Left ventricle myocardium inferior (tissue), 1 donor: ENCODE measurements around the gene MAGEA6. TPM values are rescaled to one million over a fixed set of nuclear protein-coding genes. Genes with fewer than 3 reads are reported as not detected.
"Not testable (repeated sequence)": the region's sequence is repeated elsewhere in the genome, so short reads cannot be mapped to it uniquely, and the experiment has no call there.

Experiments
- DNase-seq: peaks from one replicate; pipeline ENCODE4 v3.0.0-alpha.2; 2020
- H3K27ac ChIP-seq: fragments of 200-600 bp; replicated peaks from 2 replicates; pipeline ENCODE4 v1.8.0; 2021
- H3K27me3 ChIP-seq: fragments of 200-600 bp; 2 replicates; pipeline ENCODE4 v1.8.0; 2021; ENCODE audit warnings: low read depth
- H3K36me3 ChIP-seq: fragments of 200-600 bp; 2 replicates; pipeline ENCODE4 v1.8.0; 2021
- H3K4me1 ChIP-seq: fragments of 200-600 bp; 2 replicates; pipeline ENCODE4 v1.8.0; 2021
- H3K4me3 ChIP-seq: fragments of 200-600 bp; 2 replicates; pipeline ENCODE4 v1.8.0; 2021; ENCODE audit warnings: mild to moderate bottlenecking, moderate library complexity
- H3K9me3 ChIP-seq: fragments of 200-600 bp; replicated peaks from 2 replicates; pipeline ENCODE4 v1.8.0; 2021
- intact Hi-C: fragments of 100-400 bp; cut with micrococcal nuclease; formaldehyde crosslinking; loops from one replicate; pipeline ENCODE4 v1.11.0; 2022
- total RNA-seq: library from RNA; stranded (reverse); fragmentation: NEBNext Ultra II Directional; extraction: Animal tissue kit (Norgen Biotek cat#: 25700); gene quantifications from one replicate; pipeline ENCODE4 v1.2.1, GENCODE V29; 2021
- TF ChIP-seq, protein P1 (sequence below): fragments of 200-600 bp; IDR thresholded peaks from 2 replicates; pipeline ENCODE4 v1.8.0; 2021; ENCODE audit warnings: antibody characterized with exemption, mild to moderate bottlenecking, borderline replicate concordance
- donor health status: DM: no; HTN: yes; CAD: no; lungs with severe emphysema.

Gene MAGEA6
- total RNA-seq, 1 donor from 2014 or later = not detected

DNA sequence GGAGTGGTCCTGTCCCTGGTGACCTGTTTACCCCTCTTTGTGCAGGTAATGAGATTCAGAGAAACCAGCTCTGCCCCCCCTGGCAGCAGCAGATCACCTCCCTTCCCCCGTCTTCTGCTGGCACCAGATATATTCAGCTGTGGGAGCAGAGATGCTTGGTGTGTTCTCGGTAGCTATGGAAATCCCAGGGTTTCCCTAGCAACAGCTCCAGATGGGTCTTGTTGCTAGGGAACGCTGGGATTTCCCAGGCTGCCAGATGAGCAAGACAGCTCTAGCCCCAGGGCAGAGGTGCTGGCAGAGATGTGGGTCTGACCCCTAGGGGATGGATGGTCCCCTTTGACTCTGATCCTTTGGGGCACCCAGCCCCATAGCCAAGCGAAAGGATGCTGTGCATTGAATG is 40.9 kb upstream of the MAGEA6 start:
- TF ChIP-seq, protein P1, sequence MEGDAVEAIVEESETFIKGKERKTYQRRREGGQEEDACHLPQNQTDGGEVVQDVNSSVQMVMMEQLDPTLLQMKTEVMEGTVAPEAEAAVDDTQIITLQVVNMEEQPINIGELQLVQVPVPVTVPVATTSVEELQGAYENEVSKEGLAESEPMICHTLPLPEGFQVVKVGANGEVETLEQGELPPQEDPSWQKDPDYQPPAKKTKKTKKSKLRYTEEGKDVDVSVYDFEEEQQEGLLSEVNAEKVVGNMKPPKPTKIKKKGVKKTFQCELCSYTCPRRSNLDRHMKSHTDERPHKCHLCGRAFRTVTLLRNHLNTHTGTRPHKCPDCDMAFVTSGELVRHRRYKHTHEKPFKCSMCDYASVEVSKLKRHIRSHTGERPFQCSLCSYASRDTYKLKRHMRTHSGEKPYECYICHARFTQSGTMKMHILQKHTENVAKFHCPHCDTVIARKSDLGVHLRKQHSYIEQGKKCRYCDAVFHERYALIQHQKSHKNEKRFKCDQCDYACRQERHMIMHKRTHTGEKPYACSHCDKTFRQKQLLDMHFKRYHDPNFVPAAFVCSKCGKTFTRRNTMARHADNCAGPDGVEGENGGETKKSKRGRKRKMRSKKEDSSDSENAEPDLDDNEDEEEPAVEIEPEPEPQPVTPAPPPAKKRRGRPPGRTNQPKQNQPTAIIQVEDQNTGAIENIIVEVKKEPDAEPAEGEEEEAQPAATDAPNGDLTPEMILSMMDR = no peak
- intact Hi-C loops = no loop called here
- Histone ChIP-seq H3K27me3 (no peaks in the 10 kb centered on the region), H3K9me3 (no peaks in the 10 kb centered on the region), H3K36me3 (no peaks in the 10 kb centered on the region), H3K27ac (no peak overlapping the region), H3K4me3 (no peak overlapping the region), H3K4me1 (no peaks in the 10 kb centered on the region)
- DNase-seq = no peak

- H3K27me3 ChIP-seq = no peaks in the 10 kb centered on the region
- no peak for DNase-seq
- intact Hi-C loops = no loop called here
- H3K9me3 ChIP-seq = no peaks in the 10 kb centered on the region
- no peaks in the 10 kb centered on the region for H3K36me3 ChIP-seq
- no peak overlapping the region for H3K4me3 ChIP-seq
- TF ChIP-seq, protein P1 = no peak
- H3K27ac ChIP-seq = no peak overlapping the region
- no peaks in the 10 kb centered on the region for H3K4me1 ChIP-seq
Measured at GRCh38 chrX:152806035-152806434, 36.5 kb upstream of the MAGEA6 start.

DNA sequence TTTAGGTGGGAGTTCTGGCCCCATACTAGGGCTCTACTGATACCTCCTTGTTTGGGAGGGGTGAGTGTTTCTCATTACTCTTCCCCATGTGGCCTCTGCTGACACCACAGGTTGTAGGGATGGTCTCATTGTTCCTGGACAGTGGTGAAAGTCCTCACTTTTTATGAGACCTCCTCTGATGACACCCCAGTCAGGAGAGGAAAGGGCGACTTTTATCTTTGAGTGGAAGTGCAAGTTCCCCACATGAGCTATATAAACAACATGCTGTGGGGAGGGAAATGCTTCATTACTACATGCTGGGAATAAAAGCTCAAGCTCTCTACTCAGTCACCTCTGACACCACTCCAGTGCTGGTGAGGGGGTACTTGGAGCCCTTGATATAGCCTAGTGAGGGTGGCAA is 29.5 kb upstream of the MAGEA6 start:
- DNase-seq = no peak
- TF ChIP-seq, protein P1 = no peak
- Histone ChIP-seq H3K27ac (no peak overlapping the region), H3K27me3 (no peaks in the 10 kb centered on the region), H3K9me3 (no peaks in the 10 kb centered on the region), H3K4me1 (no peaks in the 10 kb centered on the region), H3K36me3 (no peaks in the 10 kb centered on the region), H3K4me3 (no peak overlapping the region)
- intact Hi-C loops = no loop called here

DNA sequence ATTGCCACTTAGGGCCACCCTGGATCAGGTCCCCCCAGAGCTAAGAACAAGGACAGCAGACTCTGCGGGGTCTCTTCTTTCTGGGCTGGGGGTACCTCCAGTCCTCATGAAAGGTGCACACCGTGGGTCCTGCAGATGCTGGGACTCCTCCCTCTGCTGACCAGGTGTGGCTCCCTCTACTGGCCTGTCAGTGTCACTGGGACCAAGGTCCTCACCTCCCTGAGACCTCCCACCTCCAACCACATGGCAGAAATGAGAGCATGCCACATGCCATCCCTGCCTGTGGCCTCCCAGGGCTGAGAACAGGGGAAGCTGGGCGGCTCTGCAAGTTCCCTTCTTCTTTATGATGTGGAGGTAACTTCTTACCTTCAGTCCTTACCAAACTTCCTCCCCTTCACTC is 17.6 kb upstream of the MAGEA6 start:
- H3K27ac ChIP-seq, H3K27me3 ChIP-seq, H3K4me3 ChIP-seq, DNase-seq, H3K4me1 ChIP-seq, H3K36me3 ChIP-seq, intact Hi-C loops, H3K9me3 ChIP-seq: not testable (repeated sequence)

DNA sequence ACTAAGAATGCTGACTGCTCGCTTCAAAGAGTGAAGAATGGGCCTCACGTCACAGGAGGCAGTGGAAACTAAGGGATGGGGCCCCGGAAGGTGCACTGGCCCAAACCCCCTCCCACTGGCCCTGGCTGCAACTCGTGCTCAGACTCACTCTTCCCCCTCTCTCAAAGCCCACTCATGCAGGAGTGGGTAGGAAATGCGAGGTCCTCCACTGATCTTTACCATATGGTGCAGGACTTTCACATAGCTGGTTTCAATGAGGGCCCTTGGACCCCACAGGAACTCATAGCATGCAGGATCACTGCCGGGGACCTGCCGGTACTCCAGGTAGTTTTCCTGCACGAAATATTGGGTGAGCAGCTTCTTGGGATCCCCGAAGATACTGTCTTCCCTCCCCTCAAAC is 2.9 kb downstream of the MAGEA6 start:
- H3K36me3 ChIP-seq, H3K4me1 ChIP-seq, DNase-seq, H3K9me3 ChIP-seq, H3K4me3 ChIP-seq, intact Hi-C loops, H3K27ac ChIP-seq, H3K27me3 ChIP-seq: not testable (repeated sequence)

- H3K27me3 ChIP-seq, H3K4me3 ChIP-seq, H3K36me3 ChIP-seq, DNase-seq, intact Hi-C loops, H3K4me1 ChIP-seq, H3K9me3 ChIP-seq, H3K27ac ChIP-seq: not testable (repeated sequence)
Measured at GRCh38 chrX:152761582-152761981, 7.9 kb downstream of the MAGEA6 start.

DNA sequence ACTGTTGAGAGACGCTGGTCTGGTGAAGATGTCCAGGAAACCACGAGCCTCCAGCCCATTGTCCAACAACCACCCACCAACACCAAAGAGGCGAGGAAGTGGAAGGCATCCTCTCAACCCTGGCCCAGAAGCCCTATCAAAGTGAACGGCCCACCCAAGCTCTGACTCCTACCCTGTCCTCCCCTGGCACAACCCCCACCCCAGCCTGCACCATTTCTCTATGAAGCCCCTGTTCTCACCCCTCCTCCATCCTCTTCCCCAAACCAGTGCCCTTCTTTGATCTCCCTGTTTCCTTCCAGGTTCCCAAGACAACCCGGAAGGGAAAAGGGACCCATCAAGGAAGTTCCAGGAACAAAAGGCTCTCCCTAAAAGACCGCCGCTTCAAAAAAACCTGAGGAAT is 9.9 kb downstream of the MAGEA6 start:
- H3K27ac ChIP-seq, intact Hi-C loops, H3K4me3 ChIP-seq, H3K36me3 ChIP-seq, H3K27me3 ChIP-seq, DNase-seq, H3K9me3 ChIP-seq, H3K4me1 ChIP-seq: not testable (repeated sequence)

DNA sequence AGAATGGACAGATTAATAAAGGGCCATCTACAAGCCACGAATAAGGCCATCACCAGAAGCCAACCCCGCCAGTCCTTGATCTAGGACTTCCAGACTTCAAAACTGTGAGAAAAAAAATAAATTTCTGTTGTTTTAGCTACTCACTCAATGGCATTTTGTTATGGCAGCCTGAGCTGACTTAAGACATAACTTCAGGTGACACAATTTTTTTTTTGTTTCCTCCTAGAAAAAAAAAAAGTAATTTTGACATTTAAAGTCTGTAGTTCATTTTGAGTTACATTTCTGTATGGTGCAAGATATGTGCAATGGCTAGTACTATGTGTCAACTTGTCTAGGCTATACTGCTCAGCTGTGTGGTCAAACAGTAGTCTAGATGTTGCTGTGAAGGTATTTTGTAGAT is 10.6 kb downstream of the MAGEA6 start, which contains the start of gene CSAG3:
TSS of gene CSAG3 (plus strand) at position 301 of the 400 bp plus-strand sequence.
- H3K4me1 ChIP-seq, H3K4me3 ChIP-seq, H3K27me3 ChIP-seq, intact Hi-C loops, H3K27ac ChIP-seq, H3K9me3 ChIP-seq, H3K36me3 ChIP-seq, DNase-seq: not testable (repeated sequence)

DNA sequence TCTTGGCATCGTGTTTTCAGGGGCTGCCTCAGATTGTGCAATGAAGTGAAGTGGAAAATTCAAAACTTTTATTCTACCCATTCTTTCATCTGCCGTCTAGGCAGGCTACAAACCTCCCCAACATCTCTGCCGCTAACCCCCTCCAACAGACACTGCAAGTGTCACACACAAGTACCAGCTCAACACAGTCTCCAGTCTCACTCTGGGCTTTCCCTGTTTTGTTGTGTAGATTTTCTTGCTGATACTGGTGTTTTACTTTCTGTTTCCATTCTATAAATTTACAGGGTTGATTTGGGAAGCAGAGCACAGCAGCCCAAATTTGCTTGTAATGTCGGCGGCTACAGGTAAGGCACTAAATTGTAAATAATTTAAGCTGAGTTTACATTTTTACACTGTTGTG is 14.6 kb downstream of the MAGEA6 start:
- H3K27ac ChIP-seq, intact Hi-C loops, H3K9me3 ChIP-seq, H3K4me1 ChIP-seq, H3K27me3 ChIP-seq, H3K4me3 ChIP-seq, H3K36me3 ChIP-seq, DNase-seq: not testable (repeated sequence)

GRCh38 chrX:152753686-152754650 is 15.5 kb downstream of the MAGEA6 start, which contains the start of gene MAGEA2:
MAGEA2 (minus strand) TSS chrX:152753842; CDS start chrX:152751363, 2,479 bp downstream.
- not testable (repeated sequence) for H3K36me3 ChIP-seq

More at GRCh38 chrX:152753686-152754650, 15.5 kb downstream of the MAGEA6 start, which contains the start of gene MAGEA2:
- H3K4me3 ChIP-seq, H3K27me3 ChIP-seq, H3K4me1 ChIP-seq, intact Hi-C loops, H3K9me3 ChIP-seq, DNase-seq, H3K27ac ChIP-seq: not testable (repeated sequence)
